Omental fat pad (tissue), 4 donors: ENCODE measurements around the gene MACO1. TPM values are rescaled to one million over a fixed set of nuclear protein-coding genes. Genes with fewer than 3 reads are reported as not detected.

Experiments
- ATAC-seq: fragments of 150-250 bp; one replicate; pipeline ENCODE4 v1.9.1; 2016; ENCODE audit warnings: mild to moderate bottlenecking, moderate library complexity; ENCODE audit not compliant: low FRiP score
- DNase-seq: peaks from one replicate; pipeline ENCODE4 v3.0.0-alpha.2; 2019; ENCODE audit warnings: low spot score
- total RNA-seq, 4 donors: library from RNA; depleted of rRNA; stranded (reverse); fragments of >200 nt; gene quantifications; one replicate each; pipeline ENCODE4 v1.1.0, GENCODE V29; 2016
- TF ChIP-seq, protein P1 (sequence below), 3 donors: fragments of 450-650 bp; IDR thresholded peaks; one replicate each; pipeline ENCODE4 v1.5.1; 2016 to 2017; ENCODE audit warnings: antibody characterized with exemption in 3 of 3, mild to moderate bottlenecking in 3 of 3, moderate library complexity in 2 of 3

Gene MACO1
- total RNA-seq, 4 donors from 2014 or later = 13.0 to 16.6 (median 15.7) TPM

DNA sequence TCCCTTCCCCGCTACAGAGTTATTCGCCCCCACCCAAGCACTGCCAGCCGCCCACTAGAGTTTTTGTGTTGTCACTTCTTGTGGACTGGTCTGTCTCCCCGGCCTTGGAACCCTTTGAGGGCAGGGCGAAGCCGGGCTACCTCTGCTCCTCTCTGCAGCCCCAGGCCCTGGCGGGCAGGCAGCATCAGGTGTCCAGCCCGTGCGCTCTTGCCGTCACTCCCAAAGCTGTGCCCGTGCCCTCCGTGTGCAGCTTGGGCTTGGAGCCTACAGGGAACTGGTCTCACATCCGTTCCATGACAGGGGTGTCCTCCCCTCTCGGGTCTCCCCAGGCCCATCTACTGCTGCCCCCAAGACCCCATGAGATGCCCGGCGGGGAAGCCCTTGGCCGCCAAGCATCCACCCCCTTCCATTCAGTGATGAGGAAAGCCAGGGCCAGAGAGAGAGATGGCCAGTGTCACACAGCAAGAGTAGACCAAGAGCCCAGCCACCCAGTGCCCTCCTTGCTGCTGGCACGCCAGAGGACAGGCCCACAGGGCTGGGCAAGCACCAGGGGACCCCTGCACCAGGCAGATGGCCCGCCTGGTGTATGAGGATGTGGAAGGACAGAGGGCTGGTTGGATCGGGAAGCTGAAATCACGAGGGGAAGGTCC, 97.4 kb downstream of the MACO1 start:
- ATAC-seq (no peak), DNase-seq (no peak)

DNA sequence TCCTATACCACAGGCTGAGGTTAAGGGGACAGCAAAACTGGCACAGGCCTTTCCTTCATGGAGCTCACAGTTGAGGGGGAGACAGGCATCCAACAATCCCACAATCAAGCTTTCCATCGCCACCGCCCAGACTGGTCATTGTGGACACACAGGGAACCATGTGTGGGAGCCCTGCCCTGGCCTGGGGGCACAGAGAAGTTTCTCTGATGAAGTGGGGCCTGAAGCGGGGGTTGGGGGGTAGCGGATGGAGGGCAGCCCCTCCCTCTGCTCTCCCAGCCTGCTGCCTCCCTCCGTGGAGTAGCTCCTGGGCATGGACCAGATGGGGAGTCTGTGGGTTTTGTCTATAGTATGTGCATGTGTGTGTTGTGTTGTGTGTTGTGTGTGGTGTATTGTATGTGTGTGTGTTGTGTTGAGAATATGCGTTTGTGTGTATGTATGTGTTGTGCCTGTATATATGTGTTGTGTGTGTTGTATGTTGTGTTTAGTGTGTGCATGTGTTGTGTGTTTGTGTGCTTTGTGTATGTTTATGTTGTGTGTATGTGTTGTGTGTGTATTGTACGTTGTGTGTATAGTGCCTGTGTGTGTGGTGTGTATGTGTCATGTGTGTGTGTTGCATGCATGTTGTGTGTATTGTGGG, 98.3 kb downstream of the MACO1 start:
- ATAC-seq (no peak), DNase-seq (no peak)
- TF ChIP-seq, protein P1, sequence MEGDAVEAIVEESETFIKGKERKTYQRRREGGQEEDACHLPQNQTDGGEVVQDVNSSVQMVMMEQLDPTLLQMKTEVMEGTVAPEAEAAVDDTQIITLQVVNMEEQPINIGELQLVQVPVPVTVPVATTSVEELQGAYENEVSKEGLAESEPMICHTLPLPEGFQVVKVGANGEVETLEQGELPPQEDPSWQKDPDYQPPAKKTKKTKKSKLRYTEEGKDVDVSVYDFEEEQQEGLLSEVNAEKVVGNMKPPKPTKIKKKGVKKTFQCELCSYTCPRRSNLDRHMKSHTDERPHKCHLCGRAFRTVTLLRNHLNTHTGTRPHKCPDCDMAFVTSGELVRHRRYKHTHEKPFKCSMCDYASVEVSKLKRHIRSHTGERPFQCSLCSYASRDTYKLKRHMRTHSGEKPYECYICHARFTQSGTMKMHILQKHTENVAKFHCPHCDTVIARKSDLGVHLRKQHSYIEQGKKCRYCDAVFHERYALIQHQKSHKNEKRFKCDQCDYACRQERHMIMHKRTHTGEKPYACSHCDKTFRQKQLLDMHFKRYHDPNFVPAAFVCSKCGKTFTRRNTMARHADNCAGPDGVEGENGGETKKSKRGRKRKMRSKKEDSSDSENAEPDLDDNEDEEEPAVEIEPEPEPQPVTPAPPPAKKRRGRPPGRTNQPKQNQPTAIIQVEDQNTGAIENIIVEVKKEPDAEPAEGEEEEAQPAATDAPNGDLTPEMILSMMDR (IDR thresholded peaks at IDR 0.05) = no peak

More for the DNA sequence above, 97.4 kb downstream of the MACO1 start:
- TF ChIP-seq, protein P1 (IDR thresholded peaks at IDR 0.05) = no peak

DNA sequence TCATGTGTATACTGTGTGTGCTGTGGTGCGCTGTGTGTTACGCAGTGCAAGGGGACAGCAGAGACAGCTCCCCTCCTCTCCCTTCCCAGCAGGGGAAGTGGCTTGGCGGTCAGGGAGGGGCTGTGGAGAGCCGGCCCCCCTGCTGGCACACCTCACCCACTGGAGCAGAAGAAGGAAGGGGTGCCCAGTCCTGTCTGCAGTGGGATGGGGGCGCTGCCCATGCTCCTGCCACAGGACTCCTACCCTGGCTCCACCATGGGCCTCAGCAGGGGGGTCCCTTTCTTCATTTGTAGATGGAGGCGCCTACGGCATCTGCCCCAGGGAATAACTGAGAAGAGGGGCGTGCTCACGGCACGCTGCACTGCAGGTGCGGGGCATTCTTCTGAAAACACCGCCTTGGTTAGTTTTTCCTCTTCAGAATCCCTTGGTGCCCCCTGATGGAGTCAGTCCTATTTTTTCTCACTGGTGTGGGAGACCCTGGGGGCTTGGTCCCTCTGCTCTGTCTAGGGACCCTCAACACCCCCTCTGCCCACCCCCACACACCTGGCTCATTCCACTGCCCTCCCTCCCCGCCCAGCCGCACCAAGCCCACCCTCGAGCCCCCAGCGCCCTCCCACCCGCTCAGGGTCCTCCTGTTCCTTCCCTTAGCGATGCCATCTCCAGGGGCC, 99.0 kb downstream of the MACO1 start:
- DNase-seq = no peak
- no peak for ATAC-seq
- TF ChIP-seq, protein P1 (IDR thresholded peaks at IDR 0.05) = no peak

DNA sequence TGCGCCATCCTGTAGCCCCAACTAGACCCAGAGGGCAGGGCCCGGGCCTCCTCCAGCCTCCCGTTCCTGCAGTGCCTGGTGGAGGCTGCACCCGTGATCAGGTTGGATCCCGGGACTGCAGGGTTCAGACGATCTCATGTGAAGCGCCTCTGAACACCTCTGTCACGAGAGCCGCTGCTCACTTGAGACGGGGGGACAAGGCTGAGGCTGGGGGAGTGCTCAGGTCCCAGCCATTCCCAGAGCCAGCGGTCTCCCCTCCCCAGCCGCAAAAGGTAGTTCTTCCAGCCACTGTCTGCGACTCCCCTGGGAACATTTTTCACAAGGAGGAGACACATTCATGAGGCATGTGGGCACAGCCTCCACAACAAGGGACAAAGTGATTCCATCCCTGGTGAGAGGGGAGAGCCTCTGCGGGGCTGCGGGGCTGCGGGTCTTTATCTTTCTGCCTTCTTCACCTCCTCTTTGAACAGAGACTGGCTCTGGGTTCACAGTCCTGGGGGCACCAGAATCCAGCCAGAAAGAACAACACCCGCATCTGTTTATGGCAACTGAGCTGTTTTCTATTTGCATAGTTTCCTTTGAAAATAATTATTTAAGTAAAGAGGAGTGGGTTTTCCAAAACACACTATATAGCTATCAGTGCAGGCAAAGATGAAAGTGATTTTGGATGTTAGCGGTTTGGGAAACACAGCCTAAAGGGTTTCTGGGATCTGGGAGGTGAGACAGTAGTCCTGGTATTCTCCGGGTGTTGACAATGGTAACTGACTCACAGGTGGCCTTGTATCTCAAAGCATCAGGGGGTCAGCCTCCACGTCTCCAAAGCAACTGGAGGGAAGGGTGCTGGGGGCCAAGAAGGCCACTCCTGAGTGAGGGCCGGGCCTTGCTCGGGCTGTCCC, 99.7 kb downstream of the MACO1 start:
- ATAC-seq (no peak), DNase-seq (no peak)
- TF ChIP-seq, protein P1 (IDR thresholded peaks at IDR 0.05) = no peak

DNA sequence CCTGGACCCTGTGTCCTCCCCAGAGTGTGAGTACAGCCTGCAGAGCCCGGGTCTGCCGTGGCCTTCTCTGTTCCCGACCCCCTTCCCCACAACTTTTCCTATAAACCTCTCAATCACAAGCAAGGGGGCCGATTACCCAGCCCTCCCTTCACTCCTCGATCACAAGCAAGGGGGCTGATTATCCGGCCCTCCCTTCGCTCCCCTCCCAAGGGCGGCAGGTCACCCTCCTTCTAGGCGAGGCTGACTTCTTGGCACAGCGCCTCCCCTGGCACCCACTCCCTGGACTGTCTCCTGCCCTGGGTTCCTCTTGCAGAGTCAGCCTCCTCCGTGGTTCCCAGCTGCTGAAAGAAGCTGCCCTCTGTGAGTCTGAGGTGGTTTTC, 100.4 kb downstream of the MACO1 start:
- no peak for DNase-seq
- ATAC-seq = no peak
- TF ChIP-seq, protein P1 (IDR thresholded peaks at IDR 0.05) = no peak

DNA sequence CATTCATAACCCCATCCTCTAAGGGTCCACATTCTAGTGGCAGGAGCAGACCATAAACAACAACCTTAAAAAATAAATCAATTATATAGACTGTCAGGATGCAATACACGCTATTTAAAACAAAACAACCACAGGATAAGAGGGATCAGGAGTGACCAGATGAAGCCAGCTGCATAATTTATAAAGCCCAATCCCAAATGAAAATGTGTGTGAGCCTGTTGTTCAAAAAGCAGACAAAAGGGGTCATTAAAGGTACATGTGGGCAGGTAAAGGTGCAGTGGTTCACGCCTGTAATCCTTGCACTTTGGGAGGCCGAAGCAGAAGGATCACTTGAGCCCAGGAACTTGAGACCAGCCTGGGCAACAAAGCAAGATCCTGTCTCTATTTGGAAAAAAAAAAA, 102.3 kb downstream of the MACO1 start:
- no peak for ATAC-seq
- no peak for DNase-seq
- TF ChIP-seq, protein P1 (IDR thresholded peaks at IDR 0.05) = no peak
